ENCODE results near the gene ARL5C.

- TF ChIP-seq CTCF (conservative IDR thresholded peaks at IDR 0.05) (no peak), ZFX (IDR thresholded peaks at IDR 0.05) (no peak)
Measured at GRCh38 chr17:39150104-39150634, 15.8 kb downstream of the ARL5C start.
